GM12892 (cell line): Measurements from ENCODE around the gene ABHD16B.
"Not testable (repeated sequence)": the region's sequence is repeated elsewhere in the genome, so short reads cannot be mapped to it uniquely, and the experiment has no call there.

Source experiments
- DNase-seq: peaks from one replicate; pipeline ENCODE4 v3.0.0; 2011; ENCODE audit not compliant: insufficient read length
- FAIRE-seq: peaks from 2 replicates; lab custom pipeline; 2011; peaks lifted over from hg19 to GRCh38; lab: Jason Lieb, UNC
- POLR2A ChIP-seq: IDR thresholded peaks from 2 replicates; pipeline ENCODE4 v1.6.1; 2011; ENCODE audit warnings: low read depth, low read length, control low read depth
- POLR2AphosphoS5 ChIP-seq: IDR thresholded peaks from 2 replicates; pipeline ENCODE4 v1.6.1; 2011; ENCODE audit warnings: low read depth, low read length, control low read depth
- TAF1 ChIP-seq: IDR thresholded peaks from 2 replicates; pipeline ENCODE4 v1.6.1; 2011; ENCODE audit warnings: low read depth, mild to moderate bottlenecking, control low read depth, low read length, borderline replicate concordance

Gene ABHD16B

DNA sequence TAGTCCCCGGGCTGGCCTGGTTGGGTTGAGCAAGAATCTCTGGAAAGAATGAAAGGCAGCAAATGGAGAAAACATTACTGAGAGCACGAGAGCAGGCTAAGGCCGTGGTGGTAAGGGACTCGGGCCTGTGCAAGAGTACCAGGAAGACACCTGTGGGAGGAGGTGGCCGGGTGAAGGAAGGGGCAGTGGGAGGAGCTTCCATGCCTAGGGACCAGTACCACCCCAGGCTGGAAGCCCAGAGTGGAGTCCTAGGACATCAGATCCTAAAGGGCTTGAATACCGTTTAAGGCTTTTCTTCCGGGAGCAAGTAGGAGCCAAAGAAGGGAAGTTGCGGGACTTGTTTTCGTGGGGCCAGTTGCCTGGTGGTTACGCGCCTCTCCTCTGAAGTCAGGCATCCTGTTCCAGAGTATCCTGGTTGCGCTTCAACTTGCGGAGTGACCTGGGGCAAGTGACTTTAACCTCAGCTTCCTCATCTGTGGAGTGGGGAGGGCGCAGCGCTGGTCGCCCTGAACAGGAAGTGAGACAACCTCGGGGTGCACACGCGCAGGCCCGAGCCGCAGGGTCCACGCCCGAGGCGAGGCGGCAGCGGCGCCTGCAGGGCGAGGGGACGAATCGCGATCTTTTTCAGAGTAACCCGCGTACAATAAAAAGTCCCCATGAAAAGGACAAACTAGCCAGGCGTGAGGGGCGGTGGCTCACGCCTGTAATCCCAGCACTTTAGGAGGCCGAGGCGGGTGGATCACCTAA is 2.7 kb downstream of the ABHD16B start:
- DNase-seq: peak; percentile 90

DNA sequence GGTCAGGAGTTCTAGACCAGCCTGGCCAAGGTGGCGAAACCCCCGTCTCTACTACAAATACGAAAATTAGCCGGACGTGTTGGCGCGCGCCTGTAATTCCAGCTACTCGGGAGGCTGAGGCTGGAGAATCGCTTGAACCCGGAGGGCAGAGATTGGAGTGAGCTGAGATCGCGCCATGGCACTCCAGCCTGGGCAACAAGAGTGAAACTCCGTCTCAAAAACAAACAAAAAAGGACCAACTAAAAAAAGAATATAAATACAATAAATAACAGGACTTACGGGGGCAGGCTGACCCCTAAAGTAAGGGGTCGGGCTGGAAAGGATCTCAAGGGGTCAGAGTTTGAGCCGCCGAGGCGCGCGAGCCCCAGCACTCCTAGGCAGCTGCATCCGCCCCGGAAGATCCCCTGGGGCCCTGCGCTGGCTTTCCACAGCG is 3.3 kb downstream of the ABHD16B start:
- FAIRE-seq: no peak
- no peak for DNase-seq
- no peak for TF ChIP-seq POLR2A
- no peak for TF ChIP-seq POLR2AphosphoS5
- no peak for TF ChIP-seq TAF1

More for the DNA sequence above, 2.7 kb downstream of the ABHD16B start:
- TF ChIP-seq POLR2A (peak; percentile 74), TAF1 (peak; percentile 52; the same call in 1 of the 2 replicates), POLR2AphosphoS5 (peak; percentile 75)
- FAIRE-seq: peak; percentile 91

DNA sequence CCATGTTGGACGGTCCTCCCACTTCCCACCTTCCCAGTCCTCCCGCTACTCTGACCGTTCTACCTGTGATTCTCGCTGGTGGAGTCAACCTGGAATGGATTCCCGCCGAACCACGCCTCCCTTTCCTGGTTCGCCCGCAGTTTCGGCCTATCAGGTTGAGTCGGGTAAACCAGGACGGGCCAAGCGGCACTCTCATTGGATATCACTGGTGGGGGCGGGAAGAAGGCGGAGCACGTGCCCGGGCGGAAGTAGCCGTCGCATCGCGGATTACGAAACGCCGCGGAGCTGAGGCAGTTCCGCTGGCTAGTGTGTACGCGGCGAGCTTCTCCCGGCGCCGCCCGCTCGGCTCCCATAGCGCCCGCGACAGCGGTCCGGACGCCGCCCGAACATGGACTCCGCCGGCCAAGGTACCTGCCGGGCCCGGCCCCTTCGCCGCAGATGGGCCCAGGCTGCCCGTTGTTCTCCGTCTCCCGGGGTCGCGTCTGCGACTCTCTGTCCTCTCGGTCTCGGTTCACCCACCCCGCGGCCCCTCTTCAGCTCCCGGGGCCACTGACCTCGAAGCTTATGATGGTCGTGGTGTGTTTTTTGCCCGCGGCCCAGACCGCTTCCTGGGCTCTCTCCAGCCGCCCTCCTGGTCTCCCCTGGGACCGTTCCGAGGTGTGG is 3.8 kb downstream of the ABHD16B start, which contains the start of gene TPD52L2:
Gene TPD52L2, plus strand, starts transcription at position 293 of the 663 bp plus-strand sequence. Its CDS starts 96 bp downstream, at position 389.
- TF ChIP-seq POLR2A (peak; percentile 96), POLR2AphosphoS5 (peak; percentile 83), TAF1 (peak; percentile 63; the same call in 1 of the 2 replicates)
- DNase-seq (peak; percentile 96), FAIRE-seq (peak; percentile 98)

DNA sequence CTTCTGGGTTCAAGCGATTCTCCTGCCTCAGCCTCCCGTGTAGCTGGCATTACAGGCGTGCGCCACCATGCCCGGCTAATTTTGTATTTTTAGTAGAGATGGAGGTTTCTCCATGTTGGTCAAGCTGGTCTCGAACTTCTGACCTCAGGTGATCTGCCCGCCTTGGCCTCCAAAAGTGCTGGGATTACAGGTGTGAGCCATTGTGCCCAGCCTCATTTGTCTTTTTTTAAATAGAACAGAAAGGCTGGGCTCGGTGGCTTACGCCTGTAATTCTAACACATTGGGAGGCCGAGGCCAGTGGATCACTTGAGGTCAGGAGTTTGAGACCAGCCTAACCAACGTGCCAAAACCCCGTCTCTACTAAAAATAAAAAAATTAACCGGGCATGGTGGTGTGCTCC is 5.7 kb downstream of the ABHD16B start:
- FAIRE-seq, DNase-seq: not testable (repeated sequence)

DNA sequence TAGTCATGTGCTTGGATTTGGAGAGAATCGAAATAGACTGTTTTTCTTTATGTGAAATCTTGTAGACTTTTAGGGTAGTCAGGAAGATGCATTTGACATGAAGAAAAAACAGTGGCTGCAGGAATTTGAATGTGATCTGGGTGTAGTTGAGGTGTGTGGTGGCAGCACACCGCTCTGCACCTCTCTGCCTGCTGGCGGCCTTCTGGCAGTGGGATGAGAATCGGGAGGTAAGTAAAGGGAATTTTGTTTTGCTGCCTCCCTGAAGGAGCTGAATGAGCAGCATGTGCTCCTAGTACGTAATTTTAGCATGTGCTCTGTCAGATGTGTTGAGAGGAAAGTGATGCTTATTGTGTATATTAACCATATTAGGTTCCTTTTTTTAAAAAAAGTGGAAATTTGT is 7.0 kb downstream of the ABHD16B start:
- FAIRE-seq (no peak), DNase-seq (no peak)
- no peak for TF ChIP-seq POLR2A
- no peak for TF ChIP-seq TAF1
- no peak for TF ChIP-seq POLR2AphosphoS5

DNA sequence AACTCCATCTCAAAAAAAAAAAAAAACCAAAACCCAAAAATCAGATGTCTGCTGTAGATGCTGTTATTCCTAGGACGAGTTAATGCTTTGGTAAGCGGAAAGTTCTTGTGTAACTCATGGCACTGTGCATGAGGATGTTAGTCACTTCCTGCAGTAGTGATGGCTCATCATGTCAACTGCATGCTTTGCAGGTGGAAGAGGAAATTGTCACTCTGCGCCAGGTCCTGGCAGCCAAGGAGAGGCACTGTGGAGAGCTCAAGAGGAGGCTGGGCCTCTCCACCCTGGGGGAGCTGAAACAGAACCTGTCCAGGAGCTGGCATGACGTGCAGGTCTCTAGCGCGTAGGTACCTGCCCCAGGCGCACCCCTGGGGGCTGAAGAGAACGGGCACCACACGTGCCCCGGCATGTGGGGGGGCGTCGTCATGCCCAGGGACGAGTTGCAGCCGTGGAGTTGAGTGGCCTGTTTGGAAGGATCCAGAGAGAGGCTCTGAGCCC is 12.2 kb downstream of the ABHD16B start:
- FAIRE-seq: no peak
- TF ChIP-seq POLR2AphosphoS5 (no peak), TAF1 (no peak), POLR2A (no peak)

GRCh38 chr20:63874241-63874640 is 12.9 kb downstream of the ABHD16B start:
- not testable (repeated sequence) for FAIRE-seq, DNase-seq

More for the DNA sequence above, 12.2 kb downstream of the ABHD16B start:
- no peak for DNase-seq

GRCh38 chr20:63876489-63877036 is 15.3 kb downstream of the ABHD16B start:
- TF ChIP-seq TAF1 (no peak), POLR2A (no peak), POLR2AphosphoS5 (no peak)
- DNase-seq (no peak), FAIRE-seq (no peak)

DNA sequence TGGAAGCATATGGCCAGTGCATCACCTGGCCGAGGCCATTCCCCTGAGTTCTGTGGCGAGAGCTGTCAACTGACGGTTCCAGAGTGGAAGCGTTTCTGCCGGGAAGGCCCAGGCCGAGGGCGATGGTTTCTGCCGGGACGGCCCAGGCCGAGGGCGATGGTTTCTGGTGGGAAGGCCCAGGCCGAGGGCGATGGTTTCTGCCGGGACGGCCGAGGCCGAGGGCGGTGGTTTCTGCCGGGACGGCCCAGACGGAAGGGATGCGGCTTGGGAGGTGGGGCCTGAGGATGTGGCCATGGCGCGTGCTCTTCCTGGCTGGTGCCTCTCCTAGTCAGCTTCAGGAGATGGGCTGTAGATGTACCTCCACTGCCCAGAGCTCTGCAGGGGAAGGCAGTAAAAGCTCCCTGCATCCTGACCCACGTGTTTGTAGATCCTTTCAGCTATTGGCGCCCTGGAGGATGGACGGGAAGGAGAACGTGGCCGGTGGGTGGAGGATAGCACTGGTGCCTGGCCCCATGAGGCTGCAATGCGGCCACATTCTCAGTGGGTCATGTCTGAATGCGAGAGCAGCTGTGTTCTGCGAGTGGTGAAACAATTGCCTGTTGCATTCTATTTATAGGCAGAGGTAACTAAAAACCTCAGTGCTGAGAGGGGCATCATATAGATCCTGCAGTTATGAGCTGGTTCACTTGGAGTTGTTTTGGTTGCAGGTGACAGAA is 16.6 kb downstream of the ABHD16B start:
- DNase-seq (no peak), FAIRE-seq (no peak)
- TF ChIP-seq POLR2A (no peak), POLR2AphosphoS5 (no peak), TAF1 (no peak)

DNA sequence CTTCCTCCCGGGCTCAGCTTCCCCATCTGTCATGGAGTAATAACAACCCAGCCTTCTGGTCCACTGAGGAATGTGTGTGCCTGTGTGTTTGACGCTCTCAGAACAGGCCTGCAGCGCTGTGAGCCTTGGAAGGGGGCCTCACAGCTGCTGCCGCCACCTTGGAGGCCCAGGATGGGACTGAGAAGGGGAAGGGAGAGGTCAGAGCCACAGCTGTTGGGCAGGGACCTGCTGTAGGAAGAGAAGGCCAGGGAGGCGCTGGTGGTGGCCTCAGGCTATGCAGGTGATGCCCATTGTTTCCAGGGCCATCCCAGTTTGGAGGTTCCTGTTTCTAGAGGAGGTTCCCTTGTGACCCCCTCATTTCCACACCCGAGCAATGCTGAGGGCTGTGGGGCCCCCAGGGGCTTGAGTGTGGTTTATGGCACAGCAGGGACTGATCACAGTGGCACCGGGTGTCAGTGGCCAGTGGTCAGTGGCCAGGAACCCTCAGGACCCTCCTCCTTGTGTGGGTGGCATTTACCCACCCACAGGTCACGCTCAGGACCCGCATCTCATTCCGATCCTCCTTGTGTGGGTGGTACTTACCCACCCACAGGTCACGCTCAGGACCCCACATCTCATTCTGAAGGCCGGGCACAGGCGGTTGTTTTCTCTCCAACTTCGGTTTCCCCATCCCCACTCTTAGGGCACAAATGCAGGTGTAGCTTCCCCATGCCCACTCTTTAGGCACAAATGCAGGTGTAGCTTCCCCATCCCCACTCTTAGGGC is 17.8 kb downstream of the ABHD16B start:
- TF ChIP-seq TAF1 (no peak), POLR2A (no peak)
- DNase-seq (no peak), FAIRE-seq (no peak)

GRCh38 chr20:63880901-63881300 is 19.6 kb downstream of the ABHD16B start:
- not testable (repeated sequence) for FAIRE-seq

More at GRCh38 chr20:63880901-63881300, 19.6 kb downstream of the ABHD16B start:
- not testable (repeated sequence) for DNase-seq
